Fibroblast of lung (primary cell): ENCODE measurements around the gene NT5DC3.

Experiments used
- CTCF ChIP-seq, 2 donors: IDR thresholded peaks in 1 of 2; conservative IDR thresholded peaks in 1 of 2; 1 replicate in 1 of 2; 2 replicates in 1 of 2; pipeline ENCODE4 v1.5.1; 2011 to 2012; ENCODE audit warnings: low read length in 2 of 2, control low read depth in 1 of 2, inconsistent platforms in 1 of 2, low read depth in 1 of 2, mild to moderate bottlenecking in 1 of 2
- EZH2 ChIP-seq: IDR thresholded peaks from 2 replicates; pipeline ENCODE4 v1.5.1; 2012; ENCODE audit warnings: low read length, control low read depth, mild to moderate bottlenecking; ENCODE audit errors: missing control alignments

- TF ChIP-seq CTCF (conservative IDR thresholded peaks at IDR 0.05 in 1 of 2, IDR thresholded peaks at IDR 0.05 in 1 of 2; ENCODE audit: low read depth in 1 of 2, low read length in 2 of 2) = no peak
- no peak for TF ChIP-seq EZH2
Measured at GRCh38 chr12:103851127-103851526, 10.1 kb upstream of the NT5DC3 start.
